Psoas muscle (tissue), 8 donors: ENCODE data around the gene ZNF441. TPM values are rescaled to one million over a fixed set of nuclear protein-coding genes. Genes with fewer than 3 reads are reported as not detected.

Experiments
- ATAC-seq, 4 donors: fragments of 200-7000 bp; cut with Tn5 transposase; one replicate each; pipeline ENCODE4 v1.9.1; 2020; ENCODE audit warnings: moderate library complexity in 3 of 4, mild to moderate bottlenecking in 2 of 4
- DNase-seq, 2 donors: peaks; one replicate each; pipeline ENCODE4 v3.0.0-alpha.2; 2020
- H3K27ac ChIP-seq: fragments of 200-600 bp; one replicate; pipeline ENCODE4 v1.8.0; 2022
- H3K27me3 ChIP-seq, 3 donors: fragments of 200-600 bp in 1 of 3; one replicate each; pipeline versions ENCODE4 v1.6.1 to v1.8.0; 2013 to 2022; ENCODE audit warnings: low read length in 2 of 3, mild to moderate bottlenecking in 2 of 3, moderate library complexity in 1 of 3; ENCODE audit not compliant: insufficient read depth in 3 of 3
- H3K36me3 ChIP-seq, 2 donors: fragments of 200-600 bp in 1 of 2; one replicate each; pipeline versions ENCODE4 v1.6.1 to v1.8.0; 2013 to 2022; ENCODE audit warnings: low read depth in 1 of 2, mild to moderate bottlenecking in 1 of 2, moderate library complexity in 1 of 2; ENCODE audit not compliant: insufficient read depth in 1 of 2
- H3K4me1 ChIP-seq: fragments of 200-600 bp; one replicate; pipeline ENCODE4 v1.8.0; 2022
- H3K4me3 ChIP-seq: fragments of 200-600 bp; one replicate; pipeline ENCODE4 v1.8.0; 2022; ENCODE audit warnings: mild to moderate bottlenecking
- H3K9me3 ChIP-seq: fragments of 200-600 bp; one replicate; pipeline ENCODE4 v1.8.0; 2022
- WGBS, 3 donors: extraction: QIAGEN DNeasy Blood & Tissue Kit; methylation state at CpG; one replicate each; pipeline versions ENCODE4 v1.1.6 to v1.1.7; 2013; 5-methylcytosine and 5-hydroxymethylcytosine counted together
- intact Hi-C, 2 donors: fragments of 100-400 bp; cut with DNase I; formaldehyde crosslinking; loops; one replicate each; pipeline versions ENCODE4 v1.11.0 to v1.14.2; 2022
- polyA plus RNA-seq, 3 donors: library from polyadenylated mRNA; stranded (reverse); fragments of 200-250 nt; gene quantifications; one replicate each; pipeline ENCODE4 v1.2.3, GENCODE V29; 2013
- total RNA-seq, 4 donors: library from RNA; stranded (reverse); fragmentation: NEBNext Ultra II Directional in 2 of 4; extraction: Animal tissue kit (Norgen Biotek cat#: 25700) in 2 of 4; gene quantifications; one replicate each; pipeline versions ENCODE4 v1.2.1 to v1.2.4, GENCODE V29; 2021 to 2023
- TF ChIP-seq, protein P1 (sequence below): fragments of 200-600 bp; IDR thresholded peaks from one replicate; pipeline ENCODE4 v1.8.0; 2022; ENCODE audit warnings: antibody characterized with exemption
- donor health status: healthy with polysubstance abuse.
- donor health status: DM: no; HTN: no; CAD: no; lungs with moderate emphysema.
- donor health status: Bipolar disorder and iron deficiency.
- donor health status: healthy.
- donor health status: DM: yes; HTN: yes; CAD: no.
- donor health status: DM: no; HTN: no; CAD: no.
- donor health status: DM: no; HTN: no; CAD: no.
- donor health status: DM: yes; HTN: yes; CAD: no.

The ZNF441 gene
- total and polyA plus RNA-seq, 7 donors: 1.3 to 4.7 (median 2.0) TPM

DNA sequence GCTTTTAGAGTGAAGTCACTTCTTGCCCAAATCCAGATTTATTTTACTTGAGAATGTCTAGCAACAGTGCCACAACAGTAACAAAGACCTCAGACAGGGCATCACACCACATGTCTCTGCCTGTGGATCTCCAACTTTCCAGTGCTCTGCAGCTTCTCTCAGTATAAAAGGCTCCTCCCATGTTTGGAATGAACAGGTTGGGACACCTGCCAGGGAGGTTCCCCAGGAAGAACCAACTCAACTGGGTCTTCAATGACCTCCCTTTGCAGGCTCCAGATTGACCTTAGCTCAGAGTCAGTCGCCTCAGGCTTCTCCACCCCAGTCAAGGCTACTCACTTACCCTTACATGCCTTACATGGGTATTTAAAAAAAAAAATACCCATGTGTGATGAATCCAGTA lies 31.4 kb upstream of the ZNF441 start:
- TF ChIP-seq, protein P1, sequence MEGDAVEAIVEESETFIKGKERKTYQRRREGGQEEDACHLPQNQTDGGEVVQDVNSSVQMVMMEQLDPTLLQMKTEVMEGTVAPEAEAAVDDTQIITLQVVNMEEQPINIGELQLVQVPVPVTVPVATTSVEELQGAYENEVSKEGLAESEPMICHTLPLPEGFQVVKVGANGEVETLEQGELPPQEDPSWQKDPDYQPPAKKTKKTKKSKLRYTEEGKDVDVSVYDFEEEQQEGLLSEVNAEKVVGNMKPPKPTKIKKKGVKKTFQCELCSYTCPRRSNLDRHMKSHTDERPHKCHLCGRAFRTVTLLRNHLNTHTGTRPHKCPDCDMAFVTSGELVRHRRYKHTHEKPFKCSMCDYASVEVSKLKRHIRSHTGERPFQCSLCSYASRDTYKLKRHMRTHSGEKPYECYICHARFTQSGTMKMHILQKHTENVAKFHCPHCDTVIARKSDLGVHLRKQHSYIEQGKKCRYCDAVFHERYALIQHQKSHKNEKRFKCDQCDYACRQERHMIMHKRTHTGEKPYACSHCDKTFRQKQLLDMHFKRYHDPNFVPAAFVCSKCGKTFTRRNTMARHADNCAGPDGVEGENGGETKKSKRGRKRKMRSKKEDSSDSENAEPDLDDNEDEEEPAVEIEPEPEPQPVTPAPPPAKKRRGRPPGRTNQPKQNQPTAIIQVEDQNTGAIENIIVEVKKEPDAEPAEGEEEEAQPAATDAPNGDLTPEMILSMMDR: no peak
- Histone ChIP-seq H3K4me1 (peaks cover 6% of the 10 kb centered on the region), H3K36me3 (peaks cover 0 to 7% of the 10 kb centered on the region in 2 donors), H3K27me3 (no peaks in the 10 kb centered on the region), H3K4me3 (no peak overlapping the region), H3K27ac (no peak overlapping the region), H3K9me3 (no peaks in the 10 kb centered on the region)
- ATAC-seq: no peak
- DNase-seq: no peak
- 79 to 89% (median 85%) methylated on average over 1 of the region's 1 CpG for WGBS, 3 donors
- intact Hi-C loops: no loop called here

DNA sequence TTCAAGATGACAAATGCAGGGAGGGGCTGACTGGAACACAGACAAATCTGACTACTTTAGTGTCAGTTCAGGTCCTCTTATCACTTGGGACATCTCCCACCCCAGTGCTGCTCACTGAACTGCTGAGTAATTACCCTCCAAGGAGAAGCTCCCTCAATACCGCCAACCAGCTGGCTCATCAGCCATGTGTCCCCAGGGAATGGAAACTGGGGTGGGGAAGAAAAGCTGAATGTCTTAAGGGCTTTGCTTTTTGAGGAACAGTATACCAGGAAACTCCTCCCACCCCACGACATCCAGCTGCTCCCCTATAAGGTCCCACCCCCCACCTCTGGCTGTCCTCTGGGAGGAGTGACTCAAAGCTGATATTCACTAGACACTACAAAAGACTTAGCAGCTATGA lies 30.1 kb upstream of the ZNF441 start:
- 41 to 57% (median 54%) methylated on average over 2 of the region's 2 CpGs for WGBS, 3 donors
- Histone ChIP-seq H3K9me3 (no peaks in the 10 kb centered on the region), H3K27ac (no peak overlapping the region), H3K4me1 (peaks cover 6% of the 10 kb centered on the region), H3K27me3 (no peaks in the 10 kb centered on the region), H3K36me3 (no peaks in the 10 kb centered on the region), H3K4me3 (no peak overlapping the region)
- intact Hi-C loops: no loop called here
- ATAC-seq (no peak), DNase-seq (peak; percentile 31 to 62)
- TF ChIP-seq, protein P1: no peak

DNA sequence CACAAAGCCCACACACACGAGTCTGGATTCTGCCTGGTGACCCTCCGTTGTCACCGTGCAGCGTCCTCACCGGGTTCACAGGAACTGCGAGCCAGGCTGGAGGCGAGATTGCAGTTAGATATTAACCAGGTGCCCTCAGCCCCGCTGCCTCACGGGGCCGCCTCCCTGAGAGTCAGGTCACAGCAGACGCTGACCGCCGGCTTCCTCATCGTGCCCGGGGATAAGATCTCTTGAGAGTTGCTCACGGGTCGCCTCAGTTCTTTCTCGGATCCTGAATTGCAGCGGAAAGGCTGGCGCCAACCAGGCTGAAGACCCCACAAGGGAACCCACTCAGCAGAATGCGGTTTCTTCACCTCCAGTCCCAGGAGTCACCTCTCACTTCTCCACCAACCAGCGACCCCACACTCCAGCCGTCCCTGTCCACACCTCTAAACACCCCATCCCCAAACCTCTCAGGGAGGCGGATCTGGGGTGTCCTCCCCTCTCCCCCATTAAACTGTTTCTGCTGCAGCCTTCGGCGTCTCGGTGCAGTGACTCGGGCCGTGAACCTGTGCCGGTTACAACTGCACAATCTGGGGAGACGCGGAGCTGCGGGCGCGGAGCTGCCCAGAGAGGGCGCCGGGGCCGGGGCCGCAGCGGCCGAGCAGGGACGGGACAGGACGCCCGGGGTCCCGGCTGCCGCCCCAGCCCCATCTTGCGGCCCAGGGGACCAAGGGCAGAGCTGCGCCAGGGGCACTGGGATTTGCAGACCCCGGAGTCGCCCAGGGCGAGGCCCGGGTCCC lies 28.6 kb upstream of the ZNF441 start:
- peak overlapping the region; percentile 97 for H3K4me3 ChIP-seq
- peaks cover 6% of the 10 kb centered on the region for H3K4me1 ChIP-seq
- 0 to 1% (median 1%) methylated on average over 40 to 52 of the region's 52 CpGs for WGBS, 3 donors
- DNase-seq (peak; percentile 28 to 72), ATAC-seq (peak; percentile 38 to 66 (median 58))
- TF ChIP-seq, protein P1: no peak
- no peaks in the 10 kb centered on the region for H3K27me3 ChIP-seq
- H3K36me3 ChIP-seq: no peaks in the 10 kb centered on the region
- intact Hi-C loops: loop anchor here in 1 of 2 donors (2.0 kb wide), 1 partner anchor 29 kb away; the partner anchor contains the start of gene ZNF441
- H3K27ac ChIP-seq: peak overlapping the region; percentile 75
- no peaks in the 10 kb centered on the region for H3K9me3 ChIP-seq

DNA sequence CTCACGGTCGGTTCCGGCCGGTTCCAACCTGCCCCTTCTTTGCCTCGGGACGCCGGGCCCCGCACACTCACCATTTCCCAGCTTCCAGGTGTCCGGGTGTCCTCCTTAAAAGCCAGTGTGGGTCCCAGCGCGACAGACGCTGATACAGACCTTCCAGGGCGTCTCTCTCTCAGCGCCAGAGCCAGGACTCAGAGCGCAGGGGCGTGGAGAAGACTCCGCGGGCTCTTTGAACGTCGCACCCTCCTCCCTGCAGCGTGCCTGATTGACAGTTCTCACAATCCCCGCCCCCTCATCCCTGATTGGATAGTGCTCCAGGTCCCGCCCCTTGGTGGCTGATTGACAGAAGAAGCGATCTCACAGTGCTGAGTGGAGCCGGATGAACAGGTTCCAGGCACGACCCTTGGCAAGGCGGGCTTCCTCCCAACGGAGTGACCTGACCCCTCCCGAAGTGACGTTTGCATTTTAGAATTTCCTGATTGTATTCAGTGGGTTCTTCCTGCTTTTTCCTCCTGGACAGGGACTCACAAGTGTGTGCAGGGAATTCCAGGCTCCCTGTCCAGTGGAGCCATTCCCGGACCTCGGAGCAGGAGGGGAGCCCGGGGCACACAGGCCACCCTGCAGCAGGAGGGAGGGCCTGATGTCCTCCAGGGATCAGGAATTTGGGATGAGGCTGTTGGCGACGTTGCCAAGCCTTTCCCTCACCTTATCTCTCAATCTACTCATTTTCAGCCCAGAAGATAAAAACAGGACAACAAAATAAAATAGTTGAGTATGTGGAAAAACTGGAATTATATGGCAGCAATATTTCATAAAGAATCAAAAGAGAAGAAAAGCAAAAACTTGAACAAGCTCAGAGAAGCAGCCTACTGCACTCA lies 27.8 kb upstream of the ZNF441 start, which contains the start of gene ZNF823:
ZNF823 (minus strand) TSS at position 201 of the 875 bp plus-strand sequence; CDS start at position 74, 127 bp downstream.
- peak within 1 kb of the TSS; percentile 97 for H3K4me3 ChIP-seq
- no peaks in the 10 kb centered on the region for H3K36me3 ChIP-seq
- intact Hi-C loops: loop anchor here in 1 of 2 donors (2.0 kb wide), 1 partner anchor 28 kb away; the partner anchor contains the start of gene ZNF441
- TF ChIP-seq, protein P1: no peak
- peaks cover 6% of the 10 kb centered on the region for H3K4me1 ChIP-seq
- no peaks in the 10 kb centered on the region for H3K9me3 ChIP-seq
- DNase-seq: peak; percentile 97 to 99
- peak within 1 kb of the TSS; percentile 83 for H3K27ac ChIP-seq
- ATAC-seq: peak; percentile 100
- 0 to 1% (median 1%) methylated on average over 33 to 35 of the region's 35 CpGs for WGBS, 3 donors
- no peaks in the 10 kb centered on the region for H3K27me3 ChIP-seq
